Endothelial cell of umbilical vein (primary cell): ENCODE results near the gene HDAC4. TPM values are rescaled to one million over a fixed set of nuclear protein-coding genes. Genes with fewer than 3 reads are reported as not detected.

Experiments
- BruUV-seq: library from RNA; stranded (reverse); fragments of 400-500 nt; replicated peaks from 2 replicates; lab custom pipeline; 2021; lab: Mats Ljungman, UMichigan
- CTCF ChIA-PET: fragments of 300-600, 350-600 bp; sonication (Branson Sonifier 250); formaldehyde crosslinking; loops from one replicate; lab custom pipeline; 2021; ENCODE audit warnings: antibody characterized with exemption, inconsistent platforms; lab: Charles Lee
- POLR2A ChIA-PET: fragments of 300-600, 350-600 bp; sonication (Branson Sonifier 250); formaldehyde crosslinking; loops from one replicate; lab custom pipeline; 2021; ENCODE audit warnings: antibody characterized with exemption, inconsistent platforms; lab: Charles Lee
- DNase-seq: peaks from one replicate; pipeline ENCODE4 v3.0.0-alpha.2; 2011; ENCODE audit warnings: low read depth, low spot score
- FAIRE-seq: peaks from 2 replicates; lab custom pipeline; 2011; peaks lifted over from hg19 to GRCh38; lab: Jason Lieb, UNC
- H2AFZ ChIP-seq: 2 replicates; pipeline ENCODE4 v1.6.0; 2012; ENCODE audit warnings: low read depth, low read length, control low read depth, inconsistent platforms
- H3K27ac ChIP-seq: 2 replicates; pipeline ENCODE4 v1.5.1; 2011; ENCODE audit warnings: low read depth, mild to moderate bottlenecking, control low read depth, low read length, moderate library complexity; ENCODE audit not compliant: insufficient read depth
- H3K27me3 ChIP-seq, 2 experiments: 2 replicates each; pipeline versions ENCODE4 v1.6.0 to v1.6.1; 2011; ENCODE audit warnings: low read length in 2 of 2, mixed read lengths in 1 of 2; ENCODE audit not compliant: control insufficient read depth in 2 of 2, insufficient read depth in 2 of 2
- H3K36me3 ChIP-seq, 2 experiments: 2 replicates in 1 of 2; 3 replicates in 1 of 2; pipeline ENCODE4 v1.5.1; 2011; ENCODE audit warnings: low read length in 2 of 2, mild to moderate bottlenecking in 1 of 2, moderate library complexity in 1 of 2; ENCODE audit not compliant: control insufficient read depth in 2 of 2, insufficient read depth in 2 of 2; ENCODE audit errors: extremely low read depth in 1 of 2
- H3K4me1 ChIP-seq: 3 replicates; pipeline ENCODE4 v1.5.1; 2011; ENCODE audit warnings: mild to moderate bottlenecking, low read length; ENCODE audit not compliant: control insufficient read depth, insufficient read depth; ENCODE audit errors: extremely low read depth
- H3K4me2 ChIP-seq: 2 replicates; pipeline ENCODE4 v1.6.1; 2011; ENCODE audit warnings: low read length, control low read depth, mixed read lengths; ENCODE audit not compliant: insufficient read depth
- H3K4me3 ChIP-seq, 3 experiments: fragments of 200-600 bp in 1 of 3; sonication (generic), shearing (Covaris generic) in 1 of 3; replicated peaks in 1 of 3; 2 replicates each; pipeline ENCODE4 v1.5.1; 2011 to 2016; ENCODE audit warnings: control low read depth in 3 of 3, low read length in 3 of 3, mild to moderate bottlenecking in 2 of 3, inconsistent platforms in 1 of 3, low read depth in 1 of 3, moderate library complexity in 1 of 3; ENCODE audit not compliant: insufficient read depth in 1 of 3
- H3K79me2 ChIP-seq: 2 replicates; pipeline ENCODE4 v1.6.0; 2012; ENCODE audit warnings: low read length, inconsistent platforms; ENCODE audit not compliant: control insufficient read depth, insufficient read depth
- H3K9ac ChIP-seq: replicated peaks from 2 replicates; pipeline ENCODE3; 2011; ENCODE audit warnings: low read length, control low read depth; ENCODE audit not compliant: insufficient read depth; ENCODE audit errors: extremely low read depth
- H3K9me1 ChIP-seq: replicated peaks from 3 replicates; pipeline ENCODE4 v1.6.0; 2011; ENCODE audit warnings: mild to moderate bottlenecking, low read length; ENCODE audit not compliant: control insufficient read depth, insufficient read depth; ENCODE audit errors: extremely low read depth
- H3K9me3 ChIP-seq: replicated peaks from 2 replicates; pipeline ENCODE4 v1.5.1; 2012; ENCODE audit warnings: low read length, inconsistent platforms; ENCODE audit not compliant: control insufficient read depth, insufficient read depth
- H4K20me1 ChIP-seq: replicated peaks from 2 replicates; pipeline ENCODE3; 2011; ENCODE audit warnings: mild to moderate bottlenecking, low read length; ENCODE audit not compliant: control insufficient read depth, insufficient read depth; ENCODE audit errors: extremely low read depth
- EZH2 ChIP-seq: IDR thresholded peaks from 2 replicates; pipeline ENCODE4 v1.6.1; 2012; ENCODE audit warnings: borderline replicate concordance, low read depth, mild to moderate bottlenecking, moderate library complexity, low read length, inconsistent platforms; ENCODE audit not compliant: severe bottlenecking
- FOS ChIP-seq: IDR thresholded peaks from 2 replicates; pipeline ENCODE4 v1.6.1; 2011; ENCODE audit warnings: mild to moderate bottlenecking, low read length, moderate library complexity, borderline replicate concordance; ENCODE audit not compliant: insufficient read depth
- GATA2 ChIP-seq: IDR thresholded peaks from 2 replicates; pipeline ENCODE4 v1.7.0; 2011; ENCODE audit warnings: low read depth, mild to moderate bottlenecking, moderate library complexity, mixed read lengths, low read length; ENCODE audit not compliant: insufficient read length, insufficient read depth
- JUN ChIP-seq: IDR thresholded peaks from 2 replicates; pipeline ENCODE4 v1.6.1; 2011; ENCODE audit warnings: borderline replicate concordance, low read depth; ENCODE audit not compliant: insufficient read length, insufficient read depth
- MYC ChIP-seq: IDR thresholded peaks from one replicate; pipeline ENCODE4 v1.6.1; 2011; ENCODE audit warnings: mild to moderate bottlenecking, low read depth, low read length
- POLR2A ChIP-seq: IDR thresholded peaks from 2 replicates; pipeline ENCODE4 v1.6.1; 2012; ENCODE audit warnings: low read depth, mild to moderate bottlenecking, control low read depth, low read length
- POLR2AphosphoS5 ChIP-seq: IDR thresholded peaks from 2 replicates; pipeline ENCODE4 v1.6.1; 2012; ENCODE audit warnings: low read depth, mild to moderate bottlenecking, control low read depth, low read length, moderate library complexity; ENCODE audit not compliant: insufficient read depth
- dilution Hi-C: fragments of 300-500 bp; cut with MboI; formaldehyde crosslinking; loops from one replicate; pipeline ENCODE4 v1.15.0; 2019; ENCODE audit warnings: low sequenced_read_pairs; ENCODE audit not compliant: extremely low pct_ligation_motif_present
- intact Hi-C: fragments of 100-400 bp; cut with micrococcal nuclease; formaldehyde crosslinking; loops from one replicate; pipeline ENCODE4 v1.10.0; 2022
- polyA plus RNA-seq, 4 experiments: library from polyadenylated mRNA; depleted of rRNA in 3 of 4; stranded (reverse) in 3 of 4; unstranded in 1 of 4; fragments of >200 nt; gene quantifications; 2 replicates each; pipeline versions ENCODE4 v1.2.1 to v1.2.3, GENCODE V29; 2011 to 2012; ENCODE audit warnings: missing spikeins in 1 of 4
- total RNA-seq: library from RNA; stranded (reverse); gene quantifications from 2 replicates; pipeline ENCODE4 v1.2.3, GENCODE V29; 2021
- TF ChIP-seq, protein P1 (sequence below): IDR thresholded peaks from 2 replicates; pipeline ENCODE4 v1.6.1; 2011; ENCODE audit not compliant: insufficient read depth, insufficient read length
- TF ChIP-seq, protein P2 (sequence below), 2 donors: IDR thresholded peaks; 1 replicate in 1 of 2; 2 replicates in 1 of 2; pipeline ENCODE4 v1.5.1; 2011; ENCODE audit warnings: low read length in 2 of 2, mild to moderate bottlenecking in 2 of 2, moderate library complexity in 2 of 2, control low read depth in 1 of 2, inconsistent platforms in 1 of 2, low read depth in 1 of 2; ENCODE audit not compliant: insufficient read depth in 1 of 2; ENCODE audit errors: extremely low read depth in 1 of 2

Gene HDAC4
- total and polyA plus RNA-seq, 2 donors (not counting 3 experiments of a cell fraction or from before 2014, with no cell fraction given): 13.4 to 33.0 TPM

DNA sequence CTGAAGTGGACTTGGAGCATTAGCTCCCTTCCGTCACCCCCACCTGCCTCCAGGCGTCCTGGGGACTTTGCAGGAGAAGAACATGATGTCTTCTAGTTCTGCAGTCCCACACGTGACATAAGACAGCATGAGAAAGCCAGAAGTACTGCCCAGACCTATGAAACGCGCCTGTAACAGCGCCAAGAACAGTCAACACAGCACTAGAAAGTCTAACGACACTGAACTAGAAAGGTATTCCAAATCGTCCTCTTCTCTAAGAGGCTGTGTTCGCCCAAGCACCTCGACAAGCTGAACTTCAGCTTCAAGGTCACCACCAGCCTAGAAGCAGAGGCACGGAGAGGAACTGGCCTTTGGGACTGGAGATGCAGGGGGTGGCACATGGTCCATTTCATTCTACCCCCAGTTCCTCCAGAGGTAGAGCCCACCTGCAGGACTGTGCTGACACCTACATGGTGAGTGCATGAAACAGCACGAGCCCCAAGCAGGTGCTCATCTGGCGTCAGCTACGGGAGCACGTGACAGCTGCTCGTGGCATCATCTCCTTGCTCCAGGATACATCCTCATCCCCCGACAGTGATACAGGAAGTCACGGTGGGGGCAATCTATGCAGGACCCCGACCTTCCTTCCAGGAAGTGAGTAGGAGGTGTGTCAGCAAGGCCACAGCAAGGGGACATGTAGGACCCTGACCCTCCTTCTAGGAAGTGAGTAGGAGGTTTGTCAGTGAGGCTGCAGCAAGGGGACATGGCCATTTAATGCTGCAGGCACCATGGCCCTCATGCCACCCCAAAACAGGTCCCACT is 3.7 kb downstream of the HDAC4 start:
- dilution Hi-C loops: no loop called here
- H2AFZ ChIP-seq: no peak overlapping the region
- FAIRE-seq: no peak
- H3K4me1 ChIP-seq: peaks cover 11% of the 10 kb centered on the region
- ChIA-PET POLR2A (no interaction called here), CTCF (no interaction called here)
- no peaks in the 10 kb centered on the region for H3K9me3 ChIP-seq
- H3K27me3 ChIP-seq: no peaks in the 10 kb centered on the region
- H3K36me3 ChIP-seq: no peaks in the 10 kb centered on the region
- no peak overlapping the region for H3K27ac ChIP-seq
- no peak overlapping the region for H3K9ac ChIP-seq
- BruUV-seq: no TSS peak
- TF ChIP-seq FOS (no peak), EZH2 (no peak), POLR2AphosphoS5 (no peak)
- no peaks in the 10 kb centered on the region for H4K20me1 ChIP-seq
- H3K4me2 ChIP-seq: no peak overlapping the region
- no peaks in the 10 kb centered on the region for H3K9me1 ChIP-seq
- no peak for DNase-seq
- intact Hi-C loops: no loop called here
- peaks cover 30% of the 10 kb centered on the region for H3K79me2 ChIP-seq
- H3K4me3 ChIP-seq: no peak overlapping the region

DNA sequence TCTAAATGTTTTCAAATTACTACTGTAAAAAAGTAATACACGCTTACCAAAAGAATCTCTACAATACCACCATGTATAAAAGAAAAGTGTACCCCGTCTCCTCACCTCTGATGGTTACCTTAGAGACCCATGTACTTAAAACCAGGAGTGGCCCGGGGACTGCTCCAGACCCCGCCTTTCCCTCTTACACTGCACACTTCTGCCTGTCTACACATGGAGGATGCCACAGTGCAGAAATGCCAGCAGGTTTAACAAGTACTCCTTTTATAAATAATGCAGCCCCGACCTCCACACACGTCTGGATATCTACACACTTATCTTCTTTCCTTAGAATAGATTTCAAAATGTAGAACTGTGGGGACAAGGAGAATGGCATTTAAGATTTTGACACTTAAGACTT is 5.3 kb downstream of the HDAC4 start:
- Histone ChIP-seq H3K27ac (no peak overlapping the region), H3K9me1 (no peaks in the 10 kb centered on the region), H3K9me3 (no peaks in the 10 kb centered on the region), H3K79me2 (peaks cover 31% of the 10 kb centered on the region), H3K4me3 (no peak overlapping the region), H3K27me3 (no peaks in the 10 kb centered on the region), H3K4me1 (peaks cover 8% of the 10 kb centered on the region), H3K9ac (no peak overlapping the region), H4K20me1 (no peaks in the 10 kb centered on the region), H2AFZ (no peak overlapping the region), H3K36me3 (no peaks in the 10 kb centered on the region), H3K4me2 (no peak overlapping the region)
- CTCF ChIA-PET: no interaction called here
- TF ChIP-seq, protein P1, sequence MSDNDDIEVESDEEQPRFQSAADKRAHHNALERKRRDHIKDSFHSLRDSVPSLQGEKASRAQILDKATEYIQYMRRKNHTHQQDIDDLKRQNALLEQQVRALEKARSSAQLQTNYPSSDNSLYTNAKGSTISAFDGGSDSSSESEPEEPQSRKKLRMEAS: no peak
- TF ChIP-seq JUN (no peak), GATA2 (no peak), EZH2 (no peak), MYC (no peak), POLR2A (no peak), POLR2AphosphoS5 (no peak), FOS (no peak)
- TF ChIP-seq, protein P2, sequence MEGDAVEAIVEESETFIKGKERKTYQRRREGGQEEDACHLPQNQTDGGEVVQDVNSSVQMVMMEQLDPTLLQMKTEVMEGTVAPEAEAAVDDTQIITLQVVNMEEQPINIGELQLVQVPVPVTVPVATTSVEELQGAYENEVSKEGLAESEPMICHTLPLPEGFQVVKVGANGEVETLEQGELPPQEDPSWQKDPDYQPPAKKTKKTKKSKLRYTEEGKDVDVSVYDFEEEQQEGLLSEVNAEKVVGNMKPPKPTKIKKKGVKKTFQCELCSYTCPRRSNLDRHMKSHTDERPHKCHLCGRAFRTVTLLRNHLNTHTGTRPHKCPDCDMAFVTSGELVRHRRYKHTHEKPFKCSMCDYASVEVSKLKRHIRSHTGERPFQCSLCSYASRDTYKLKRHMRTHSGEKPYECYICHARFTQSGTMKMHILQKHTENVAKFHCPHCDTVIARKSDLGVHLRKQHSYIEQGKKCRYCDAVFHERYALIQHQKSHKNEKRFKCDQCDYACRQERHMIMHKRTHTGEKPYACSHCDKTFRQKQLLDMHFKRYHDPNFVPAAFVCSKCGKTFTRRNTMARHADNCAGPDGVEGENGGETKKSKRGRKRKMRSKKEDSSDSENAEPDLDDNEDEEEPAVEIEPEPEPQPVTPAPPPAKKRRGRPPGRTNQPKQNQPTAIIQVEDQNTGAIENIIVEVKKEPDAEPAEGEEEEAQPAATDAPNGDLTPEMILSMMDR (IDR thresholded peaks at IDR 0.05; ENCODE audit: extremely low read depth in 1 of 2, insufficient read depth in 1 of 2, low read depth in 1 of 2, low read length in 2 of 2): no peak
- intact Hi-C loops (no loop called here), dilution Hi-C loops (no loop called here)
- no peak for DNase-seq
- POLR2A ChIA-PET: no interaction called here
- no peak for FAIRE-seq
- BruUV-seq: no TSS peak
